Activated CD4-positive, alpha-beta memory T cell treated with anti-CD3 and anti-CD28 coated beads, Interleukin-2, amount 10 ng/mL, durations not matched to agents 7 days and 5 days (primary cell): ENCODE data around the gene HDAC8. TPM values are rescaled to one million over a fixed set of nuclear protein-coding genes. Genes with fewer than 3 reads are reported as not detected.
"Not testable (repeated sequence)": the region's sequence is repeated elsewhere in the genome, so short reads cannot be mapped to it uniquely, and the experiment has no call there.

Experiments
- CTCF ChIA-PET: fragments of 350-600 bp; sonication (Branson Sonifier 250); formaldehyde crosslinking; loops from one replicate; lab custom pipeline; 2021; ENCODE audit warnings: antibody characterized with exemption, inconsistent platforms; lab: Charles Lee
- POLR2A ChIA-PET: fragments of 350-600 bp; sonication (Branson Sonifier 250); formaldehyde crosslinking; loops from one replicate; lab custom pipeline; 2021; ENCODE audit warnings: antibody characterized with exemption; lab: Charles Lee
- DNase-seq: peaks from one replicate; pipeline ENCODE4 v3.0.0-alpha.2; 2020
- H3K27ac Mint-ChIP-seq: one replicate; pipeline ENCODE4 v1.8.0; 2021; ENCODE audit warnings: mild to moderate bottlenecking, mixed read lengths
- H3K27me3 Mint-ChIP-seq: one replicate; pipeline ENCODE4 v1.8.0; 2021; ENCODE audit warnings: mixed read lengths
- H3K36me3 Mint-ChIP-seq: one replicate; pipeline ENCODE4 v1.8.0; 2021; ENCODE audit warnings: low read depth, mixed read lengths
- H3K4me1 Mint-ChIP-seq: one replicate; pipeline ENCODE4 v1.8.0; 2021; ENCODE audit warnings: mixed read lengths
- H3K4me3 Mint-ChIP-seq: one replicate; pipeline ENCODE4 v1.8.0; 2021; ENCODE audit warnings: mild to moderate bottlenecking, mixed read lengths
- H3K9me3 Mint-ChIP-seq: one replicate; pipeline ENCODE4 v1.8.0; 2021; ENCODE audit warnings: mixed read lengths
- total RNA-seq, 2 experiments: library from RNA; stranded (reverse); gene quantifications; one replicate each; pipeline ENCODE4 v1.2.3, GENCODE V29; 2021

Gene HDAC8
- total RNA-seq, 2 experiments from 2014 or later, result 23.8 to 24.1 TPM

- no peaks in the 10 kb centered on the region for H3K27me3 Mint-ChIP-seq
- H3K4me1 Mint-ChIP-seq, result peaks cover 15% of the 10 kb centered on the region
- no peak overlapping the region for H3K27ac Mint-ChIP-seq
- no peaks in the 10 kb centered on the region for H3K9me3 Mint-ChIP-seq
- H3K36me3 Mint-ChIP-seq, result peaks cover 22% of the 10 kb centered on the region
- POLR2A ChIA-PET, result no interaction called here
- peak; percentile 16 for DNase-seq
- CTCF ChIA-PET, result no interaction called here
- no peak overlapping the region for H3K4me3 Mint-ChIP-seq
Observed at GRCh38 chrX:72569786-72570185, 2.9 kb downstream of the HDAC8 start.

GRCh38 chrX:72568406-72569092 lies 4.1 kb downstream of the HDAC8 start:
- DNase-seq, result no peak
- Mint-ChIP-seq H3K27ac (no peak overlapping the region), H3K36me3 (peaks cover 24% of the 10 kb centered on the region), H3K9me3 (no peaks in the 10 kb centered on the region), H3K4me1 (peaks cover 15% of the 10 kb centered on the region), H3K27me3 (no peaks in the 10 kb centered on the region), H3K4me3 (no peak overlapping the region)
- POLR2A ChIA-PET, result no interaction called here
- CTCF ChIA-PET, result no interaction called here

GRCh38 chrX:72566448-72566847 lies 6.2 kb downstream of the HDAC8 start:
- Mint-ChIP-seq H3K4me3 (no peak overlapping the region), H3K27me3 (no peaks in the 10 kb centered on the region), H3K36me3 (peaks cover 31% of the 10 kb centered on the region), H3K27ac (no peak overlapping the region), H3K4me1 (peaks cover 7% of the 10 kb centered on the region), H3K9me3 (no peaks in the 10 kb centered on the region)
- ChIA-PET POLR2A (no interaction called here), CTCF (no interaction called here)
- DNase-seq, result no peak

- DNase-seq, H3K4me1 Mint-ChIP-seq, POLR2A ChIA-PET, H3K27ac Mint-ChIP-seq, H3K4me3 Mint-ChIP-seq, H3K9me3 Mint-ChIP-seq, CTCF ChIA-PET, H3K27me3 Mint-ChIP-seq: not testable (repeated sequence)
- H3K36me3 Mint-ChIP-seq, result peaks cover 42% of the 10 kb centered on the region
Observed at GRCh38 chrX:72559655-72560054, 13.0 kb downstream of the HDAC8 start.

GRCh38 chrX:72554448-72555140 lies 18.0 kb downstream of the HDAC8 start:
- Mint-ChIP-seq H3K4me3 (no peak overlapping the region), H3K27ac (no peak overlapping the region), H3K9me3 (no peaks in the 10 kb centered on the region), H3K27me3 (no peaks in the 10 kb centered on the region), H3K4me1 (no peaks in the 10 kb centered on the region), H3K36me3 (peaks cover 30% of the 10 kb centered on the region)
- POLR2A ChIA-PET, result no interaction called here
- no peak for DNase-seq
- CTCF ChIA-PET, result interaction anchor here (1.7 kb wide), 1 partner anchor 15 kb away, joined by 4 read pairs; no protein-coding TSS in a partner anchor

- H3K9me3 Mint-ChIP-seq, POLR2A ChIA-PET, CTCF ChIA-PET, H3K4me3 Mint-ChIP-seq, H3K27me3 Mint-ChIP-seq, H3K4me1 Mint-ChIP-seq, H3K27ac Mint-ChIP-seq, DNase-seq: not testable (repeated sequence)
- H3K36me3 Mint-ChIP-seq, result peaks cover 18% of the 10 kb centered on the region
Observed at GRCh38 chrX:72552443-72552842, 20.2 kb downstream of the HDAC8 start.

GRCh38 chrX:72545990-72546389 lies 26.7 kb downstream of the HDAC8 start:
- no peak for DNase-seq
- no peaks in the 10 kb centered on the region for H3K9me3 Mint-ChIP-seq
- no peaks in the 10 kb centered on the region for H3K4me1 Mint-ChIP-seq
- peaks cover 7% of the 10 kb centered on the region for H3K36me3 Mint-ChIP-seq
- no peak overlapping the region for H3K4me3 Mint-ChIP-seq
- POLR2A ChIA-PET, result no interaction called here
- H3K27ac Mint-ChIP-seq, result no peak overlapping the region
- CTCF ChIA-PET, result no interaction called here
- no peaks in the 10 kb centered on the region for H3K27me3 Mint-ChIP-seq

- Mint-ChIP-seq H3K36me3 (peaks cover 7% of the 10 kb centered on the region), H3K9me3 (no peaks in the 10 kb centered on the region), H3K27ac (no peak overlapping the region), H3K4me1 (no peaks in the 10 kb centered on the region), H3K4me3 (no peak overlapping the region), H3K27me3 (no peaks in the 10 kb centered on the region)
- ChIA-PET POLR2A (no interaction called here), CTCF (interaction anchor here (0.9 to 1.1 kb wide), 2 partner anchors 262 to 297 kb away, joined by 3 read pairs; no protein-coding TSS in a partner anchor)
- DNase-seq, result no peak
Observed at GRCh38 chrX:72540318-72540717, 32.3 kb downstream of the HDAC8 start.

- ChIA-PET POLR2A (no interaction called here), CTCF (interaction anchor here (0.7 to 1.2 kb wide), 2 partner anchors 16 to 294 kb away, joined by 4 read pairs; no protein-coding TSS in a partner anchor)
- no peak for DNase-seq
- Mint-ChIP-seq H3K27ac (no peak overlapping the region), H3K4me3 (no peak overlapping the region), H3K4me1 (no peaks in the 10 kb centered on the region), H3K27me3 (no peaks in the 10 kb centered on the region), H3K36me3 (peaks cover 7% of the 10 kb centered on the region), H3K9me3 (no peaks in the 10 kb centered on the region)
Observed at GRCh38 chrX:72539822-72540221, 32.8 kb downstream of the HDAC8 start.

- H3K36me3 Mint-ChIP-seq, result peaks cover 6% of the 10 kb centered on the region
- DNase-seq, result no peak
- H3K27ac Mint-ChIP-seq, result no peak overlapping the region
- CTCF ChIA-PET, result interaction anchor here (1.3 kb wide), 1 partner anchor 11 kb away, joined by 3 read pairs; no protein-coding TSS in a partner anchor
- no peaks in the 10 kb centered on the region for H3K4me1 Mint-ChIP-seq
- H3K27me3 Mint-ChIP-seq, result no peaks in the 10 kb centered on the region
- H3K4me3 Mint-ChIP-seq, result no peak overlapping the region
- POLR2A ChIA-PET, result no interaction called here
- H3K9me3 Mint-ChIP-seq, result no peaks in the 10 kb centered on the region
Observed at GRCh38 chrX:72536542-72536941, 36.1 kb downstream of the HDAC8 start.

GRCh38 chrX:72532366-72532765 lies 40.3 kb downstream of the HDAC8 start:
- CTCF ChIA-PET, result interaction anchor here (0.7 kb wide), 1 partner anchor 24 kb away, joined by 3 read pairs; no protein-coding TSS in a partner anchor
- POLR2A ChIA-PET, result no interaction called here
- DNase-seq, result no peak
- H3K9me3 Mint-ChIP-seq, result peaks cover 3% of the 10 kb centered on the region
- no peak overlapping the region for H3K4me3 Mint-ChIP-seq
- H3K27ac Mint-ChIP-seq, result no peak overlapping the region
- peaks cover 6% of the 10 kb centered on the region for H3K4me1 Mint-ChIP-seq
- H3K36me3 Mint-ChIP-seq, result peaks cover 17% of the 10 kb centered on the region
- no peaks in the 10 kb centered on the region for H3K27me3 Mint-ChIP-seq

- H3K27me3 Mint-ChIP-seq, result no peaks in the 10 kb centered on the region
- ChIA-PET POLR2A (no interaction called here), CTCF (no interaction called here)
- no peak overlapping the region for H3K27ac Mint-ChIP-seq
- H3K4me3 Mint-ChIP-seq, result no peak overlapping the region
- peaks cover 15% of the 10 kb centered on the region for H3K36me3 Mint-ChIP-seq
- H3K9me3 Mint-ChIP-seq, result peaks cover 3% of the 10 kb centered on the region
- peaks cover 21% of the 10 kb centered on the region for H3K4me1 Mint-ChIP-seq
- DNase-seq, result no peak
Observed at GRCh38 chrX:72526534-72527508, 45.8 kb downstream of the HDAC8 start.

GRCh38 chrX:72498782-72499181 lies 73.9 kb downstream of the HDAC8 start:
- Mint-ChIP-seq H3K4me3 (no peak overlapping the region), H3K4me1 (no peaks in the 10 kb centered on the region), H3K36me3 (peaks cover 23% of the 10 kb centered on the region), H3K27me3 (no peaks in the 10 kb centered on the region), H3K27ac (no peak overlapping the region), H3K9me3 (peaks cover 5% of the 10 kb centered on the region)
- no peak for DNase-seq
- POLR2A ChIA-PET, result no interaction called here
- CTCF ChIA-PET, result no interaction called here
